ENCODE data around the gene POLR3H.
A peak's percentile ranks its signal among the peaks of the same experiment; 100 is the strongest.

Gene POLR3H

GRCh38 chr22:41521126-41521525 lies 23.1 kb downstream of the POLR3H start:
- no peak for TF ChIP-seq CTCF (IDR thresholded peaks at IDR 0.05; ENCODE audit: low read depth, low read length, missing control alignments)
- H3K4me3 ChIP-seq (replicated peaks; ENCODE audit: low read depth, low read length), result no peak overlapping the region
- DNase-seq (ENCODE audit: extremely low read depth, low read depth), result no peak

- no peak overlapping the region for H3K4me3 ChIP-seq (replicated peaks; ENCODE audit: low read depth, low read length)
- DNase-seq (ENCODE audit: extremely low read depth, low read depth), result no peak
- TF ChIP-seq CTCF (IDR thresholded peaks at IDR 0.05; ENCODE audit: low read depth, low read length, missing control alignments), result no peak
These were observed 26.3 kb downstream of the POLR3H start for GRCh38 chr22:41518048-41518347.

- DNase-seq (ENCODE audit: extremely low read depth, low read depth), result no peak
- H3K4me3 ChIP-seq (replicated peaks; ENCODE audit: low read depth, low read length), result no peak overlapping the region
- TF ChIP-seq CTCF (IDR thresholded peaks at IDR 0.05; ENCODE audit: low read depth, low read length, missing control alignments), result peak; percentile 88
These were observed 26.9 kb downstream of the POLR3H start for GRCh38 chr22:41517172-41518047.

GRCh38 chr22:41516462-41516861 lies 27.8 kb downstream of the POLR3H start:
- no peak overlapping the region for H3K4me3 ChIP-seq (replicated peaks; ENCODE audit: low read depth, low read length)
- no peak for TF ChIP-seq CTCF (IDR thresholded peaks at IDR 0.05; ENCODE audit: low read depth, low read length, missing control alignments)
- no peak for DNase-seq (ENCODE audit: extremely low read depth, low read depth)

- no peak overlapping the region for H3K4me3 ChIP-seq (replicated peaks; ENCODE audit: low read depth, low read length)
- no peak for TF ChIP-seq CTCF (IDR thresholded peaks at IDR 0.05; ENCODE audit: low read depth, low read length, missing control alignments)
- no peak for DNase-seq (ENCODE audit: extremely low read depth, low read depth)
These were observed 30.9 kb downstream of the POLR3H start for GRCh38 chr22:41513391-41513790.

- no peak for TF ChIP-seq CTCF (IDR thresholded peaks at IDR 0.05; ENCODE audit: low read depth, low read length, missing control alignments)
- H3K4me3 ChIP-seq (replicated peaks; ENCODE audit: low read depth, low read length), result no peak overlapping the region
- peak; percentile 56 for DNase-seq (ENCODE audit: extremely low read depth, low read depth)
These were observed 31.7 kb downstream of the POLR3H start for GRCh38 chr22:41512421-41513194.
